NCI-H446 treated with DMSO at 0.1 percent for 48 hours (cell line): ENCODE results near the gene IL6.
A peak's percentile ranks its signal among the peaks of the same experiment; 100 is the strongest.
"Not testable (repeated sequence)": the region's sequence is repeated elsewhere in the genome, so short reads cannot be mapped to it uniquely, and the experiment has no call there.

Experiments used
- DNase-seq: peaks from one replicate; lab custom pipeline; 2025; lab: John Stamatoyannopoulos, UW

The IL6 gene

GRCh38 chr7:22703978-22704610, 22.9 kb upstream of the IL6 start:
- not testable (repeated sequence) for DNase-seq

DNA sequence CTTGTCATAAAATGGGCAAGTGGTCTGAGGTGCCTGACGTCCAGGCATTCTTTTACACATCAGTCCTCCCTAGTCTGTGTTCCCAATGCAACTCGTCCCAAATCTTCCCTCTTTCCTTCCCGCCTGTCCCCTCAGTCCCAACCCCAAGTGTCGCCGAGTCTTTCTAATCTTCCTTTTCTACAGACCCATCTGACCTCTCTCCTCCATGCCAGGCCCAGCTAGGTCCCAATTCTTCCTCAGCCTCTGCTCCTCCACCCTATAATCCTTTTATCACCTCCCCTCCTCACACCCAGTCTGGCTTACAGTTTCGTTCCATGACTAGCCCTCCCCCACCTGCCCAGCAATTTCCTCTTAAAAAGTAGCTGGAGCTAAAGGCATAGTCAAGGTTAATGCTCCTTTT, 22.3 kb upstream of the IL6 start:
- not testable (repeated sequence) for DNase-seq

DNA sequence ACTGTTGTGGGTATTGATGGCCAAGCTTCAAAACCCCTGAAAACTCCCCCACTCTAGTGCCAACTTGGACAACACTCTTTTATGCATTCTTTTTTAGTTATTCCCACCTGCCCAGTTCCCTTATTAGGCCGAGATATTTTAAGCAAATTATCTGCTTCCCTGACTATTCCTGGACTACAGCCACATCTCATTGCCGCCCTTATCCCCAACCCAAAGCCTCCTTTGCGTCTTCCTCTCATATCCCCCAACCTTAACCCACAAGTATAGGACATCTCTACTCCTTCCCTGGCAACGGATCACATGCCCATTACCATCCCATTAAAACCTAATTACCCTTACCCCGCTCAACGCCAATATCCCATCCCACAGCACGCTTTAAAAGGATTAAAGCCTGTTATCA, 21.1 kb upstream of the IL6 start:
- not testable (repeated sequence) for DNase-seq

GRCh38 chr7:22707026-22707691, 19.8 kb upstream of the IL6 start:
- not testable (repeated sequence) for DNase-seq

DNA sequence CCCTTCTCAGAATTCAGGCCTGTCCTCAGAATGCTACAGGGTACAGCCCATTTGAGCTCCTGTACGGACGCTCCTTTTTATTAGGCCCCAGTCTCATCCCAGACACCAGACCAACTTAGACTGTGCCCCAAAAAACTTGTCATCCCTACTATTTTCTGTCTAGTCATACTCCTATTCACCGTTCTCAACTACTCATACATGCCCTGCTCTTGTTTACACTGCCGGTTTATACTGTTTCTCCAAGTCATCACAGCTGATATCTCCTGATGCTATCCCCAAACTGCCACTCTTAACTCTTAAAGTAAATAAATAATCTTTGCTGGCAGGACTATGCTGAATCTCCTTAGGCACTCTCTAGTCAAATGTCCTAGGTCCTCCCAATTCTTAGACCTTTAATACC, 18.8 kb upstream of the IL6 start:
- DNase-seq, result not testable (repeated sequence)

- DNase-seq, result not testable (repeated sequence)
Measured at GRCh38 chr7:22708677-22709061, 18.3 kb upstream of the IL6 start.

- not testable (repeated sequence) for DNase-seq
Measured at GRCh38 chr7:22709062-22709829, 17.8 kb upstream of the IL6 start.

DNA sequence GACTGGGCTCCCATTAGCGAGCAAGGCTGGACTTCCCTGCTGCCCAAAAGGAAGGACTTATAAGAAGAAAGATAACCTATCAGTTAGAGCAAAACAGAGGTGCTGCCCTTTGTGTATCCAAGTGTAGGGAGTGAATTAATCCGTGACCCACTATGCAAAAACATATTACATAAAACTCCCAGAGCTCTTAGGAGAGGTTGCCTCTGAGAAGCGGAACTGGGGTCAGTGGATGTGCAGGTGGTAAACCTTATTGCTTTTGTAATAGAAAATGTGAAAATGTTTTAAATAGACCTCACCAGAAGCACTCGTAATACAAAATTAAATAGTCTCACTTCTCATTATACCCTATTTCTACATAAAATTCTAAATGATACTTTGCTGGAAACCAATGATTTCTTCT, 17.1 kb upstream of the IL6 start:
- DNase-seq, result no peak

GRCh38 chr7:22712999-22713398, 14.0 kb upstream of the IL6 start:
- DNase-seq, result no peak

GRCh38 chr7:22713463-22713862, 13.5 kb upstream of the IL6 start:
- no peak for DNase-seq

GRCh38 chr7:22715969-22716368, 11.0 kb upstream of the IL6 start:
- no peak for DNase-seq

GRCh38 chr7:22717760-22718159, 9.2 kb upstream of the IL6 start:
- DNase-seq, result no peak

DNA sequence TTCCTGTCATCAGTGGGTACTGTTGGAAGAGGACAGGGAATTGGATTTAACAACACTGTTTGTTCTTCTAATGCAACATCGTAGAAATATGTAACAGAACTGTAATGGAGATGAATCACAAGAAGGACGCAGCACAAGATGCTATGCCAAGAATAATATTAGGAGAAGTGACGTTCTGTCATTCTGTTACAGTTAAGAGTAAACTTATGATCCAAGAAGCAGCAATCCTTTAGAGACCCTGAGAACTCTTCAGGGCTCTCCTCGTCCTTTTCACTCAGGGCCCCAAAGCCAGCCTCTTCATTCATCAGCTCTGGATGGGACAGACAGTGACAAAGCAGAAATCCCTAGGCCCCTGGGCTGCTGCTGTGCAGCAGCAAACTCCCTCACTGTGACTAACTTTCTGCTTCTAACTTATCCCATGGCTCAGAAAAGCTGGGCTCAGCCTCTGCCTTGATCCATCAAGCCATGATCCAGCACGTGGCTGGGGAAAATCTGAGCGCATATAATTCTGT, 8.7 kb upstream of the IL6 start:
- no peak for DNase-seq

- no peak for DNase-seq
Measured at GRCh38 chr7:22718911-22719420, 8.0 kb upstream of the IL6 start.

GRCh38 chr7:22720791-22721786, 5.9 kb upstream of the IL6 start:
- no peak for DNase-seq

DNA sequence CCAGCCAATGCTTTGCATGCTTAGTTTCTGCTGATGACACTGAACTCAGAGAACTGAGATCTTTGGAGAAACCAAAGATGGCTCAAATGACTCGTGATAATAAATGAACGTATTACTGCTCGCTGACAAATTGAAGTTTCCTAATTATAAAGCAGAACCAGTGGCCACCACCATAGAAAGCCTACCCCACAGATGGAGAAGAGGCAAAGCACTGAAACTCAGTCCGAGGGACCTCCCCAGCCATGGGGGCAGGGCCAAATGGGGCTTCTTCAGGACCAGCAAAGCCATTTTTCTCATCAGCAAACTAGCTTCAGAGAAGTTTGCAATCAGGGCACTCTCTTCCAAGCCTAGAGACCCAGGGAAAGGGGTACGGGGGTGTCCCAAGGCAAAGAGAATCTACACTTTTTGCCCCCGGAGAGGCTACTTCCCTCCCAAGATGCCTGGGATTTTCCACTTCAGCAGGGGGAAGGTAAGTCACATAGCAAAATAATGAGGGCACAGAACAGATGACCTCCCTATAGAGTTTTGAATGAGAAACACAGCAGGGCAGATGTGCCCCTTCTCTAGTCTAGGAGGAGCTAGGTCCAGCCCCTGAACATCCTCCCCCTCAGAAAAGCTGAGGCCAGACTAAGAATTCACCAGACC, 4.3 kb upstream of the IL6 start:
- no peak for DNase-seq

DNA sequence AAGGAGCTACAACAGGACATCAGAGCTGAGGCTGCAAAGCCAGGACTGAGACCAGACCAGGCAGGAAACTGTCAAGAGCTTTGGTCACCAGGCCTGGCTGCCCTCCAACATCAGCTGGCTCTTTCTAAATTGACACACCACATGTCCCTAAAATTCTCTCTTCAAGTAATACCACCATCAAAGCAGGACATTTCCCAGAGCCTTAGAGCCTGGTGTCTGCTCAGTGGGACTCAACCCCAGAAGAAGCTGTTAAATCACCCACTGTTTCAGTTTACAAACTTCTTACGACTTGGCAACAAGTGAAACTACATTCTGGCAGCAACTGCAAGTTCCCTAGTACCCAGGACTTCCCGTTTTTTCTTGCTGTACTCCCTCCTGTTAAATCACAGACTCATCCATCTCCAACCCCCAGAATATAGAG, 3.8 kb upstream of the IL6 start:
- no peak for DNase-seq

- no peak for DNase-seq
Measured at GRCh38 chr7:22723637-22724036, 3.4 kb upstream of the IL6 start.

DNA sequence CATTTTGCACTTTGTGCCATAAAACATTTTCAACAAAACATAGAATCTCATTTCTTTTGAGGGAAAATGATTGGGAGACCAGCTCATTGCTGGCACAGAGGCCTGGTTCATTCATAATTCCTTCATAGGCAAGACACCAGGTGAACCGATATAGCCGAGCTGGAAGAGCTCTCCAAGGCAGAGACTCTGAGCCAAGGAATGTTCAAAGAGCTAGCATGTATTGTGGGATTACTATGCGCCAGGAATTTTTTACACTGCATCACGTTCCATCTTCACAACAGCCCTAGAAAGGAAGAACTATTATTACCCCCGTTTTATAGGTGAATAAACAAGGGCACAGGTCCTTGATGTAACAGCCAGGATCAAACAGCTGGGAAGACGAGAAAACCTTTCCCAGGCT, 2.1 kb upstream of the IL6 start:
- DNase-seq, result no peak

DNA sequence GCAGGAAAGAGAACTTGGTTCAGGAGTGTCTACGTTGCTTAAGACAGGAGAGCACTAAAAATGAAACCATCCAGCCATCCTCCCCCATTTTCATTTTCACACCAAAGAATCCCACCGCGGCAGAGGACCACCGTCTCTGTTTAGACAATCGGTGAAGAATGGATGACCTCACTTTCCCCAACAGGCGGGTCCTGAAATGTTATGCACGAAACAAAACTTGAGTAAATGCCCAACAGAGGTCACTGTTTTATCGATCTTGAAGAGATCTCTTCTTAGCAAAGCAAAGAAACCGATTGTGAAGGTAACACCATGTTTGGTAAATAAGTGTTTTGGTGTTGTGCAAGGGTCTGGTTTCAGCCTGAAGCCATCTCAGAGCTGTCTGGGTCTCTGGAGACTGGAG, 1.4 kb upstream of the IL6 start:
- DNase-seq, result peak; percentile 31

- DNase-seq, result no peak
Measured at GRCh38 chr7:22726345-22726906, 574 bp upstream of the IL6 start.
